LNCAP (cell line): ENCODE results near the gene CDKN1C.

Source experiments
- TF ChIP-seq, protein P1 (sequence below): fragments of 450-650 bp; IDR thresholded peaks from 2 replicates; pipeline ENCODE4 v1.5.1; 2017; ENCODE audit warnings: mild to moderate bottlenecking

CDKN1C gene

DNA sequence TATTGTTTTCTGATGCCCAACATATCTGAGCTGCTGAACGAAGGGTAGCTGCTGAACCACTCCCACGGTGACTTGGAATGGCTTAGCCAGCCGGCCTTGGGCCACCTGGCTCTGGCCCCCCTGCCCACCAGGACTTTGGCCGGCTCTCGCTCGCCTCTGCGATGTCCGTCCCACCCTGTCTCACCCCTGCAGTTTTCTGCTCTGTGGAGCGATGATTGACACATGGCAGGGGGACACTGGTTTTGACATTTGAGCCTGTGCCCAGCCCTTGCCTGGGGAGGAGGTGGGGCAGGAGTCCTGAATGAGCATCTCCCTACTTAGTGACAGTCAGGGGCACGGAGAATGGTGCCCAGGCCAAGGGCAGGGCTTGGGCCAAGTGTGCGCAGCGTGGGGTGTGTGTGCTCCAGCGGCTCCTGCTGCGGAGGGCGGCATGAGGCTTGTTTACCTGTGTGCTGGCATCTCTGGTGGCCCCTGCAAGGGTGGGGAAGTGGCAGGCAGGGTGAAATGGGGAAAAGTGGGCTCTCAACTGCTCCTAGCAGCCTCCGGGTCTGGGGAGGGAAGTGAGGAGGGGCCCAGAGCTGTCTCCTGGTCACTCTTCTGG, 15.7 kb upstream of the CDKN1C start:
- TF ChIP-seq, protein P1, sequence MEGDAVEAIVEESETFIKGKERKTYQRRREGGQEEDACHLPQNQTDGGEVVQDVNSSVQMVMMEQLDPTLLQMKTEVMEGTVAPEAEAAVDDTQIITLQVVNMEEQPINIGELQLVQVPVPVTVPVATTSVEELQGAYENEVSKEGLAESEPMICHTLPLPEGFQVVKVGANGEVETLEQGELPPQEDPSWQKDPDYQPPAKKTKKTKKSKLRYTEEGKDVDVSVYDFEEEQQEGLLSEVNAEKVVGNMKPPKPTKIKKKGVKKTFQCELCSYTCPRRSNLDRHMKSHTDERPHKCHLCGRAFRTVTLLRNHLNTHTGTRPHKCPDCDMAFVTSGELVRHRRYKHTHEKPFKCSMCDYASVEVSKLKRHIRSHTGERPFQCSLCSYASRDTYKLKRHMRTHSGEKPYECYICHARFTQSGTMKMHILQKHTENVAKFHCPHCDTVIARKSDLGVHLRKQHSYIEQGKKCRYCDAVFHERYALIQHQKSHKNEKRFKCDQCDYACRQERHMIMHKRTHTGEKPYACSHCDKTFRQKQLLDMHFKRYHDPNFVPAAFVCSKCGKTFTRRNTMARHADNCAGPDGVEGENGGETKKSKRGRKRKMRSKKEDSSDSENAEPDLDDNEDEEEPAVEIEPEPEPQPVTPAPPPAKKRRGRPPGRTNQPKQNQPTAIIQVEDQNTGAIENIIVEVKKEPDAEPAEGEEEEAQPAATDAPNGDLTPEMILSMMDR = no peak

GRCh38 chr11:2899080-2899783, 13.7 kb upstream of the CDKN1C start:
- TF ChIP-seq, protein P1 = no peak

DNA sequence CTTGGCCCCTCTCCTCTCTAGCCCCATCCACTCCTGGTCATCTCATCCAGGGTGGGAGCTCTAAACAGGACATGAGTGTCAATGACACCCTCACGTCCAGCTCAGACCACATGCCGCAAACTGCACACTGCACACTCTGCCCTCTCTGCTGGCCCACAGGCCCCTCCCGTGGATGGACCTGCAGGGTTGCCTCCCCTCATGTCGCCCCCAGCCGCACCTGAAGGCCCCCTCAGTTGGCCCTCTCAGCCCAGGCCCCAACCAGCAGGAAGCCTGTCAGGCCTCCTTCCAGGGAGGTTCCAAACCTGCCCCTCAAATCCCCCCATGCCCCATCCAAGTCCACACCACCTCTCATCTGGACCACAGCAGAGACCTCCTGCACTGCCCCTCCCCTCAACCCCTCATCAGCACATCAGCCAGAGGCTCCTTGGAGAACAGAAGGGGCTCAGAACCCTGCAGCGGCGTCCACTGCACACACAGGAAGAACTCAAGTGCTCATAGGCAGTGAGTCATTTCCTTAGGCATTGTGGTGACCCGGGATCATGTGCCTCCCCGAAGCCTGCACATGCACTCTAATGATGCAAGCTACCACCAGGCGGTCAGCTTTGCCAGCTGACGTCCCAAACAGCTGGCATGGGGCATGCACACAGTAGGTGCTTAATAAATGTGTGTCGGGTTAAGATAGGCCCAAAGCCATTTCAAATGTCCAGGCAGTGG, 12.9 kb upstream of the CDKN1C start:
- TF ChIP-seq, protein P1 = no peak

DNA sequence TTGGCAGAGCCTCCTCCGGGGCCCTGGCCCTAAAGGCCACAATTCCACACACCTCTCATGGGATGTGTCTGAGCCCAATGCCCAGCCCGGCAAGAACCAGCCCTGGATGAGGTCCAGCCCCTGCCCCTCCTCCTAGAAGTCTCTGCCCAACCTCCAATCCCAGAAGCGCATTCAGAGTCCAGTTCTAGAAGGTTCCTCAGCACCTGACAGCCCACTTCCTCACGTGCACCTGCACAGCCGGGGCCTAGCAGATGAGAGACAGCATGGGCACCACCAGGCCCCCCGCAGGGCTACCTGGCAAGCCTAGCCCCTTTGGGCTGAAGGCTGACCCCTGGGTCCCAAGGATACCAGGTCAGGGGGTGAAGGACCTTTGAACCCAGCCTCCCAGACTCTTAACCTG, 11.5 kb upstream of the CDKN1C start:
- TF ChIP-seq, protein P1 = no peak

DNA sequence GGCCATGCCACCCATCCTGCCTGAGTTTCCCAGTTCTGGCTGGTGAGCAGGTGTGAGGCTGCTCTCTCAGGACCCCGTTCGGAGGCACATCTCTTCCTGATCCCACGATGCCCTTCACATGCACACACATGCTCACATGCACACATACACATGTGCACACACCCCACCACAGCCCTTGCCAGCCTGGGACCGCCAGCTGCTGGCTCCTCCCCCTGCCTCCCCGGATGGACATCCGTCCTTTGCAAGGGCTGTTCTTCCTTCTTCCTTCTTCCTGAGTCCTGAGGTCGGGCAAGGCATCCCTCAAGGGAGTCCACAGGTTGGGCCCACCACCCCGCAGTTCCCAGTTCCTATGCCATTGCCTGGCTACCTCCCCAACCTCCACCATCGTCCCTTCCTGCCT, 10.5 kb upstream of the CDKN1C start:
- TF ChIP-seq, protein P1 = no peak

DNA sequence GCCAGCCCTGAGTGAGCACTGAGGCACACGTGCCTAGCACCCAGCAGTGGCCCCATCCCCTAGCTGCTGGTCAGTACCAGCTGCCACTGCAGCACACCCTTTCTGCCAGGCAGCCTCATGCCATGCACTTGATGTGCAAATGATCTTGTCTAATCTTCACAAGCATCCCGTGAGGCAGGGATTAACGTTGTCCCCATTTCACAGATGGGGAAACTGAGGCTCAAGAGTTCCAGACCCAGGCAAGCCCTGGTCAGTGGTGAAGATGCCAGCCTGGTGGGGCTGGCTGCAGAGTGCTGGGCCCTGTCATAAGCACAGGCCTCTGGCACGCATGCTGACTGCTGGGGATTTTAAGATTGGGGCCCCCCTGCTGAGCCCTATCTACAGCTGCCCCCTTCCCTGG, 8.4 kb upstream of the CDKN1C start:
- TF ChIP-seq, protein P1 = no peak

- TF ChIP-seq, protein P1 = no peak
Observed at GRCh38 chr11:2892967-2893528, 7.5 kb upstream of the CDKN1C start.
